Neural progenitor cell (in vitro differentiated cells): ENCODE measurements around the gene CELF4.

Experiments used
- EZH2 ChIP-seq: fragments of 200-600 bp; sonication (generic); IDR thresholded peaks from 2 replicates; pipeline ENCODE4 v1.6.1; 2017; ENCODE audit warnings: antibody characterized with exemption, mild to moderate bottlenecking, moderate library complexity
- EZH2phosphoT487 ChIP-seq: fragments of 200-600 bp; sonication (generic); IDR thresholded peaks from 2 replicates; pipeline ENCODE4 v1.6.1; 2017; ENCODE audit warnings: antibody characterized with exemption
- TF ChIP-seq, protein P1 (sequence below): fragments of 200-600 bp; sonication (generic); IDR thresholded peaks from 2 replicates; pipeline ENCODE4 v1.5.1; 2017; ENCODE audit warnings: antibody characterized with exemption, mild to moderate bottlenecking

DNA sequence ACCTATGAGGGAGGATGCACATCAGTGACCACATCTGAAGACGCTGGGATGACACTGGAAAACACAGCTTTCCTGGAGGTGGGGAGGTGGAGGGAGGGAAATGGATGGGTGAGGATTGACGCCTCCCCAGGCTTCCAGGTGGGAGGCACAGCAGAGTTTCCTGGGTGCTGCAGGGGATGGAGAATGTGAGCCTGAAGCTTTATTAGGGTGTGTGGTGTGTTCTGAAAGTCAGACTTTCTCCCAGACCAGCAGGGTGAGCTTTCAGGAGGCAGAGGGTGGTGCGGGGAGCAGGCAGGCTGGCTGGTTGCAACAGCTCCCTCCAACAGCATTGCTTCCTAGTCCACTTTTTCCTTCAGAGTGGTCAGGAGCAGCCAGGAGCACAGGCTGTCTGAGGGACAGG is 263.1 kb downstream of the CELF4 start:
- TF ChIP-seq EZH2 (no peak), EZH2phosphoT487 (no peak)
- TF ChIP-seq, protein P1, sequence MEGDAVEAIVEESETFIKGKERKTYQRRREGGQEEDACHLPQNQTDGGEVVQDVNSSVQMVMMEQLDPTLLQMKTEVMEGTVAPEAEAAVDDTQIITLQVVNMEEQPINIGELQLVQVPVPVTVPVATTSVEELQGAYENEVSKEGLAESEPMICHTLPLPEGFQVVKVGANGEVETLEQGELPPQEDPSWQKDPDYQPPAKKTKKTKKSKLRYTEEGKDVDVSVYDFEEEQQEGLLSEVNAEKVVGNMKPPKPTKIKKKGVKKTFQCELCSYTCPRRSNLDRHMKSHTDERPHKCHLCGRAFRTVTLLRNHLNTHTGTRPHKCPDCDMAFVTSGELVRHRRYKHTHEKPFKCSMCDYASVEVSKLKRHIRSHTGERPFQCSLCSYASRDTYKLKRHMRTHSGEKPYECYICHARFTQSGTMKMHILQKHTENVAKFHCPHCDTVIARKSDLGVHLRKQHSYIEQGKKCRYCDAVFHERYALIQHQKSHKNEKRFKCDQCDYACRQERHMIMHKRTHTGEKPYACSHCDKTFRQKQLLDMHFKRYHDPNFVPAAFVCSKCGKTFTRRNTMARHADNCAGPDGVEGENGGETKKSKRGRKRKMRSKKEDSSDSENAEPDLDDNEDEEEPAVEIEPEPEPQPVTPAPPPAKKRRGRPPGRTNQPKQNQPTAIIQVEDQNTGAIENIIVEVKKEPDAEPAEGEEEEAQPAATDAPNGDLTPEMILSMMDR: no peak
